IMR-90 (cell line): ENCODE measurements around the gene FTO.

Experiments used
- BHLHE40 ChIP-seq: fragments of 150-350 bp; IDR thresholded peaks from 2 replicates; pipeline ENCODE4 v1.6.1; 2016; ENCODE audit warnings: mild to moderate bottlenecking, low read depth, low read length
- POLR2A ChIP-seq: IDR thresholded peaks from 2 replicates; pipeline ENCODE4 v1.6.1; 2012; ENCODE audit warnings: mild to moderate bottlenecking, low read depth, low read length
- RCOR1 ChIP-seq: IDR thresholded peaks from 2 replicates; pipeline ENCODE4 v1.6.1; 2012; ENCODE audit warnings: mild to moderate bottlenecking, low read length, improper control_type of control experiment; ENCODE audit not compliant: insufficient replicate concordance
- TF ChIP-seq, protein P1 (sequence below): conservative IDR thresholded peaks from 2 replicates; pipeline ENCODE4 v1.5.1; 2012; ENCODE audit warnings: mild to moderate bottlenecking, low read depth, low read length, improper control_type of control experiment
- TF ChIP-seq, protein P2 (sequence below): fragments of 150-350 bp; IDR thresholded peaks from 2 replicates; pipeline ENCODE4 v1.6.1; 2016; ENCODE audit warnings: low read depth, mild to moderate bottlenecking, low read length, moderate library complexity, borderline replicate concordance

GRCh38 chr16:54027995-54028394 is 324.0 kb downstream of the FTO start:
- TF ChIP-seq, protein P1, sequence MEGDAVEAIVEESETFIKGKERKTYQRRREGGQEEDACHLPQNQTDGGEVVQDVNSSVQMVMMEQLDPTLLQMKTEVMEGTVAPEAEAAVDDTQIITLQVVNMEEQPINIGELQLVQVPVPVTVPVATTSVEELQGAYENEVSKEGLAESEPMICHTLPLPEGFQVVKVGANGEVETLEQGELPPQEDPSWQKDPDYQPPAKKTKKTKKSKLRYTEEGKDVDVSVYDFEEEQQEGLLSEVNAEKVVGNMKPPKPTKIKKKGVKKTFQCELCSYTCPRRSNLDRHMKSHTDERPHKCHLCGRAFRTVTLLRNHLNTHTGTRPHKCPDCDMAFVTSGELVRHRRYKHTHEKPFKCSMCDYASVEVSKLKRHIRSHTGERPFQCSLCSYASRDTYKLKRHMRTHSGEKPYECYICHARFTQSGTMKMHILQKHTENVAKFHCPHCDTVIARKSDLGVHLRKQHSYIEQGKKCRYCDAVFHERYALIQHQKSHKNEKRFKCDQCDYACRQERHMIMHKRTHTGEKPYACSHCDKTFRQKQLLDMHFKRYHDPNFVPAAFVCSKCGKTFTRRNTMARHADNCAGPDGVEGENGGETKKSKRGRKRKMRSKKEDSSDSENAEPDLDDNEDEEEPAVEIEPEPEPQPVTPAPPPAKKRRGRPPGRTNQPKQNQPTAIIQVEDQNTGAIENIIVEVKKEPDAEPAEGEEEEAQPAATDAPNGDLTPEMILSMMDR: no peak
- TF ChIP-seq POLR2A: no peak
- TF ChIP-seq, protein P2, sequence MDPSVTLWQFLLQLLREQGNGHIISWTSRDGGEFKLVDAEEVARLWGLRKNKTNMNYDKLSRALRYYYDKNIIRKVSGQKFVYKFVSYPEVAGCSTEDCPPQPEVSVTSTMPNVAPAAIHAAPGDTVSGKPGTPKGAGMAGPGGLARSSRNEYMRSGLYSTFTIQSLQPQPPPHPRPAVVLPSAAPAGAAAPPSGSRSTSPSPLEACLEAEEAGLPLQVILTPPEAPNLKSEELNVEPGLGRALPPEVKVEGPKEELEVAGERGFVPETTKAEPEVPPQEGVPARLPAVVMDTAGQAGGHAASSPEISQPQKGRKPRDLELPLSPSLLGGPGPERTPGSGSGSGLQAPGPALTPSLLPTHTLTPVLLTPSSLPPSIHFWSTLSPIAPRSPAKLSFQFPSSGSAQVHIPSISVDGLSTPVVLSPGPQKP: no peak
- TF ChIP-seq RCOR1: no peak
- no peak for TF ChIP-seq BHLHE40
